ENCODE data around the gene ASB5. TPM values are rescaled to one million over a fixed set of nuclear protein-coding genes. Genes with fewer than 3 reads are reported as not detected.

Gene ASB5
- total RNA-seq, 1 experiment from 2014 or later: not detected

DNA sequence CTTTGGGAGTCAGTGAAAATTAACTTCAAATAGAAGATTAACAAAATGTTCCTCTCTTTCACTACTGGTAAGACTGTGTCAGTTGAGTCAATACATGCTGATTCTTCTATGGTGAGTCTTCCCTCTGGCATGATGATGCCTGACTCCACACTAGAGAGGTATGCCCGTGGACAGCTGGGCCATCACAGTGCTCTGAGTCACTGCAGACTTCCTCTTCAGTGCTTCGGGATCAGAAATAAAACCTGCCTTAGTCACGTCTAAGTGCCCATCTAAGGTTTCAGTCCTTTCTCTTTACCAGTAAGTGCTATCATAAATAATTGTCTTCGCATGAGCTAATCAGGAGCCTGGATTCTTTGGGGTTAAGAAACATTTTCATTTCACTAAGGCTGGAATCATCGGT is 1.6 kb upstream of the ASB5 start (continued):
- TF ChIP-seq, protein P1, sequence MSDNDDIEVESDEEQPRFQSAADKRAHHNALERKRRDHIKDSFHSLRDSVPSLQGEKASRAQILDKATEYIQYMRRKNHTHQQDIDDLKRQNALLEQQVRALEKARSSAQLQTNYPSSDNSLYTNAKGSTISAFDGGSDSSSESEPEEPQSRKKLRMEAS (IDR thresholded peaks at IDR 0.05): peak; percentile 60

DNA sequence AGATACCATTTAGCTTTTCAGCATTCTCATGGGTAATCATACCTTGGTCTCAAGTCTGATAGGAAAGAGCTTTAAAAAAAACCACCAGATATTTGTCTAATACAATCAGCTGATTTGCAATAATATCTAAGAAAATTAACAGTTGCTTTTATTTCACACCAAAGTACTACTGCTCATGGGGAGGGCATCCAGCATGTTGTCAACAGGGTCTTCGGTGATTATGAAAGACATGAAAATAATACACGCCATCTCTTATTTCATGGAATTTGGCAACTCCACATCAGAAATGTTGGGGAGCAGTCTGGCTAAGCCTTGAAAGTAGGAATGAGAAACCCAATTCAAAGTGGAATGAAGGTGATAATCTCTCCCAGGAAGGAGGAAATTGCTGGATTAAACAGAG is 3.0 kb downstream of the ASB5 start:
- POLR2A ChIA-PET: no interaction called here
- Histone ChIP-seq H3K4me3 (replicated peaks in 1 of 2; ENCODE audit: low read depth in 1 of 2, low read length in 2 of 2) (no peak overlapping the region), H3K4me1 (ENCODE audit: control insufficient read depth in 1 of 2, insufficient read depth in 2 of 2, low read length in 2 of 2) (peaks cover 2 to 14% of the 10 kb centered on the region in 2 experiments; a peak in 2 of 4 replicates), H3K9ac (ENCODE audit: low read length) (no peak overlapping the region), H2AFZ (ENCODE audit: low read depth, low read length, poor library complexity, severe bottlenecking) (no peak overlapping the region), H3K36me3 (ENCODE audit: control insufficient read depth in 1 of 2, insufficient read depth in 2 of 2, low read length in 2 of 2) (no peaks in the 10 kb centered on the region), H3K27me3 (ENCODE audit: insufficient read depth, low read length) (no peaks in the 10 kb centered on the region), H4K20me1 (ENCODE audit: insufficient read depth) (no peaks in the 10 kb centered on the region), H3K9me2 (ENCODE audit: insufficient read depth) (no peaks in the 10 kb centered on the region), H3K79me2 (ENCODE audit: insufficient read depth, low read length) (no peaks in the 10 kb centered on the region), H3K4me2 (ENCODE audit: low read length) (no peak overlapping the region), H3K9me3 (ENCODE audit: control insufficient read depth in 1 of 2, insufficient read depth in 1 of 2, low read depth in 1 of 2, low read length in 2 of 2) (no peaks in the 10 kb centered on the region), H3K27ac (ENCODE audit: low read depth, low read length) (no peak overlapping the region)
- no peak for ATAC-seq
- BruUV-seq (replicated peaks): no TSS peak
- intact Hi-C loops (cut with micrococcal nuclease): no loop called here
- RAD21 ChIA-PET (ENCODE audit: low non-redundant PET in 1 of 2, low total read pairs in 2 of 2, uncharacterized antibody in 2 of 2, unreplicated experiment in 2 of 2): no interaction called here
- no peak for DNase-seq (ENCODE audit: low read depth, low spot score)
- CTCF ChIA-PET: interaction anchor here (1.5 kb wide), 1 partner anchor 11 kb away, joined by 4 read pairs; no protein-coding TSS in a partner anchor
- TF ChIP-seq YY1 (IDR thresholded peaks at IDR 0.05; ENCODE audit: extremely low read depth, insufficient replicate concordance, low read depth, low read length) (no peak), ZFX (IDR thresholded peaks at IDR 0.05) (no peak), SIN3A (IDR thresholded peaks at IDR 0.05; ENCODE audit: low read depth) (no peak), EGR1 (IDR thresholded peaks at IDR 0.05; ENCODE audit: low read depth) (no peak), JUND (IDR thresholded peaks at IDR 0.05) (no peak), EZH2 (IDR thresholded peaks at IDR 0.05) (no peak), EZH2phosphoT487 (IDR thresholded peaks at IDR 0.05; ENCODE audit: borderline replicate concordance) (no peak), ZNF274 (IDR thresholded peaks at IDR 0.05; ENCODE audit: low read depth, low read length) (no peak), ELF1 (IDR thresholded peaks at IDR 0.05; ENCODE audit: borderline replicate concordance, low read depth) (no peak), SRF (IDR thresholded peaks at IDR 0.05; ENCODE audit: low read depth) (no peak), POLR2AphosphoS5 (IDR thresholded peaks at IDR 0.05; ENCODE audit: low read depth, low read length) (no peak), SP1 (IDR thresholded peaks at IDR 0.05; ENCODE audit: low read depth) (no peak), POLR2A (IDR thresholded peaks at IDR 0.05; ENCODE audit: borderline replicate concordance, extremely low read depth, insufficient read depth, insufficient read length) (no peak), TCF7L2 (IDR thresholded peaks at IDR 0.05; ENCODE audit: borderline replicate concordance, extremely low read depth, insufficient read depth, insufficient read length) (no peak)
- TF ChIP-seq, protein P2, sequence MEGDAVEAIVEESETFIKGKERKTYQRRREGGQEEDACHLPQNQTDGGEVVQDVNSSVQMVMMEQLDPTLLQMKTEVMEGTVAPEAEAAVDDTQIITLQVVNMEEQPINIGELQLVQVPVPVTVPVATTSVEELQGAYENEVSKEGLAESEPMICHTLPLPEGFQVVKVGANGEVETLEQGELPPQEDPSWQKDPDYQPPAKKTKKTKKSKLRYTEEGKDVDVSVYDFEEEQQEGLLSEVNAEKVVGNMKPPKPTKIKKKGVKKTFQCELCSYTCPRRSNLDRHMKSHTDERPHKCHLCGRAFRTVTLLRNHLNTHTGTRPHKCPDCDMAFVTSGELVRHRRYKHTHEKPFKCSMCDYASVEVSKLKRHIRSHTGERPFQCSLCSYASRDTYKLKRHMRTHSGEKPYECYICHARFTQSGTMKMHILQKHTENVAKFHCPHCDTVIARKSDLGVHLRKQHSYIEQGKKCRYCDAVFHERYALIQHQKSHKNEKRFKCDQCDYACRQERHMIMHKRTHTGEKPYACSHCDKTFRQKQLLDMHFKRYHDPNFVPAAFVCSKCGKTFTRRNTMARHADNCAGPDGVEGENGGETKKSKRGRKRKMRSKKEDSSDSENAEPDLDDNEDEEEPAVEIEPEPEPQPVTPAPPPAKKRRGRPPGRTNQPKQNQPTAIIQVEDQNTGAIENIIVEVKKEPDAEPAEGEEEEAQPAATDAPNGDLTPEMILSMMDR (IDR thresholded peaks at IDR 0.05 in 2 of 3, conservative IDR thresholded peaks at IDR 0.05 in 1 of 3; ENCODE audit: borderline replicate concordance in 1 of 3, insufficient read depth in 1 of 3, low read depth in 2 of 3, low read length in 2 of 3): no peak
- TF ChIP-seq, protein P3, sequence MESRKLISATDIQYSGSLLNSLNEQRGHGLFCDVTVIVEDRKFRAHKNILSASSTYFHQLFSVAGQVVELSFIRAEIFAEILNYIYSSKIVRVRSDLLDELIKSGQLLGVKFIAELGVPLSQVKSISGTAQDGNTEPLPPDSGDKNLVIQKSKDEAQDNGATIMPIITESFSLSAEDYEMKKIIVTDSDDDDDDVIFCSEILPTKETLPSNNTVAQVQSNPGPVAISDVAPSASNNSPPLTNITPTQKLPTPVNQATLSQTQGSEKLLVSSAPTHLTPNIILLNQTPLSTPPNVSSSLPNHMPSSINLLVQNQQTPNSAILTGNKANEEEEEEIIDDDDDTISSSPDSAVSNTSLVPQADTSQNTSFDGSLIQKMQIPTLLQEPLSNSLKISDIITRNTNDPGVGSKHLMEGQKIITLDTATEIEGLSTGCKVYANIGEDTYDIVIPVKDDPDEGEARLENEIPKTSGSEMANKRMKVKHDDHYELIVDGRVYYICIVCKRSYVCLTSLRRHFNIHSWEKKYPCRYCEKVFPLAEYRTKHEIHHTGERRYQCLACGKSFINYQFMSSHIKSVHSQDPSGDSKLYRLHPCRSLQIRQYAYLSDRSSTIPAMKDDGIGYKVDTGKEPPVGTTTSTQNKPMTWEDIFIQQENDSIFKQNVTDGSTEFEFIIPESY (IDR thresholded peaks at IDR 0.05; ENCODE audit: extremely low read depth, insufficient replicate concordance, low read length): no peak
- TF ChIP-seq, protein P4, sequence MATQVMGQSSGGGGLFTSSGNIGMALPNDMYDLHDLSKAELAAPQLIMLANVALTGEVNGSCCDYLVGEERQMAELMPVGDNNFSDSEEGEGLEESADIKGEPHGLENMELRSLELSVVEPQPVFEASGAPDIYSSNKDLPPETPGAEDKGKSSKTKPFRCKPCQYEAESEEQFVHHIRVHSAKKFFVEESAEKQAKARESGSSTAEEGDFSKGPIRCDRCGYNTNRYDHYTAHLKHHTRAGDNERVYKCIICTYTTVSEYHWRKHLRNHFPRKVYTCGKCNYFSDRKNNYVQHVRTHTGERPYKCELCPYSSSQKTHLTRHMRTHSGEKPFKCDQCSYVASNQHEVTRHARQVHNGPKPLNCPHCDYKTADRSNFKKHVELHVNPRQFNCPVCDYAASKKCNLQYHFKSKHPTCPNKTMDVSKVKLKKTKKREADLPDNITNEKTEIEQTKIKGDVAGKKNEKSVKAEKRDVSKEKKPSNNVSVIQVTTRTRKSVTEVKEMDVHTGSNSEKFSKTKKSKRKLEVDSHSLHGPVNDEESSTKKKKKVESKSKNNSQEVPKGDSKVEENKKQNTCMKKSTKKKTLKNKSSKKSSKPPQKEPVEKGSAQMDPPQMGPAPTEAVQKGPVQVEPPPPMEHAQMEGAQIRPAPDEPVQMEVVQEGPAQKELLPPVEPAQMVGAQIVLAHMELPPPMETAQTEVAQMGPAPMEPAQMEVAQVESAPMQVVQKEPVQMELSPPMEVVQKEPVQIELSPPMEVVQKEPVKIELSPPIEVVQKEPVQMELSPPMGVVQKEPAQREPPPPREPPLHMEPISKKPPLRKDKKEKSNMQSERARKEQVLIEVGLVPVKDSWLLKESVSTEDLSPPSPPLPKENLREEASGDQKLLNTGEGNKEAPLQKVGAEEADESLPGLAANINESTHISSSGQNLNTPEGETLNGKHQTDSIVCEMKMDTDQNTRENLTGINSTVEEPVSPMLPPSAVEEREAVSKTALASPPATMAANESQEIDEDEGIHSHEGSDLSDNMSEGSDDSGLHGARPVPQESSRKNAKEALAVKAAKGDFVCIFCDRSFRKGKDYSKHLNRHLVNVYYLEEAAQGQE (IDR thresholded peaks at IDR 0.05; ENCODE audit: low read depth): no peak
- TF ChIP-seq, protein P1 (IDR thresholded peaks at IDR 0.05): no peak
